GM23248 (cell line): ENCODE measurements around the gene INPP5A.

Experiments
- EZH2 ChIP-seq: fragments of 200-600 bp; sonication (generic); IDR thresholded peaks from 2 replicates; pipeline ENCODE4 v1.6.1; 2018; ENCODE audit warnings: antibody characterized with exemption, mild to moderate bottlenecking; ENCODE audit not compliant: insufficient read depth, poor library complexity, severe bottlenecking
- EZH2phosphoT487 ChIP-seq: fragments of 200-600 bp; sonication (generic); IDR thresholded peaks from 2 replicates; pipeline ENCODE4 v1.6.1; 2018; ENCODE audit warnings: antibody characterized with exemption, moderate library complexity, mild to moderate bottlenecking, low read depth; ENCODE audit not compliant: insufficient read depth

DNA sequence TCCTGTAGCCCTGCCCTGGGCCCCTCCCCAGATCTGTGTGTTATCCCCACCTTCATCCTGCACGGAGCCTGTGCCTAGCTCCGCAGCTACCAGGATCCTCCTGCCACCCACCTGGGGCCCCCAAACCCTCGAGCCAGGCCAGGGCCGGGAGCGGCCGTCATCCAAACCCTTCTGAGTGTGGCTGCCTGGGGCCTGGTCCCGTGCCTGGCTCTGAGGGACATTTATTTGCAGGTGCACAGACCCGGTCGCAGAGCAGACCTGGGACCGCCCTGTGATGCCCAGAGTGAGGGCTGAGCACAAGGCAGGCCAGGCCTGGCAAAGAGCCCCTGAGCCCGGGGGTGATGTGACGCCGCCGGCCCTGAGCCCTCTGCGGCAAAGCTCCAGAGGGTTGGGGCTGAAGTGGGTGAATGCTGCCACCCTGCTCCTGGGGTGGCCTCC is 27.4 kb upstream of the INPP5A start:
- TF ChIP-seq EZH2 (no peak), EZH2phosphoT487 (no peak)
